ENCODE results near the gene XPNPEP3.

The XPNPEP3 gene

GRCh38 chr22:40928657-40929056, 71.7 kb downstream of the XPNPEP3 start:
- no peaks in the 10 kb centered on the region for H3K4me1 ChIP-seq (ENCODE audit: low read depth, poor library complexity, severe bottlenecking)
- H3K79me2 ChIP-seq (ENCODE audit: insufficient read depth, low read depth), result no peaks in the 10 kb centered on the region
- H3K36me3 ChIP-seq (ENCODE audit: insufficient read depth), result no peaks in the 10 kb centered on the region; the same call in 1 of the 2 replicates
- no peak for TF ChIP-seq CTCF (conservative IDR thresholded peaks at IDR 0.05; ENCODE audit: low read depth, low read length)
- H3K4me2 ChIP-seq, result no peak overlapping the region
- H3K27ac ChIP-seq, result no peak overlapping the region
- H3K9ac ChIP-seq, result no peak overlapping the region
- H2AFZ ChIP-seq (ENCODE audit: low read depth), result no peak overlapping the region
- no peaks in the 10 kb centered on the region for H3K27me3 ChIP-seq (ENCODE audit: insufficient read depth, low read depth)
- H3K4me3 ChIP-seq (IDR thresholded peaks at IDR 0.05; ENCODE audit: insufficient read depth, low read depth, low read length), result no peak overlapping the region
- H4K20me1 ChIP-seq (ENCODE audit: insufficient read depth), result no peaks in the 10 kb centered on the region

- Histone ChIP-seq H3K4me3 (IDR thresholded peaks at IDR 0.05; ENCODE audit: insufficient read depth, low read depth, low read length) (no peak overlapping the region), H3K27ac (no peak overlapping the region), H3K4me1 (ENCODE audit: low read depth, poor library complexity, severe bottlenecking) (no peaks in the 10 kb centered on the region), H2AFZ (ENCODE audit: low read depth) (no peak overlapping the region), H3K36me3 (ENCODE audit: insufficient read depth) (no peaks in the 10 kb centered on the region), H3K27me3 (ENCODE audit: insufficient read depth, low read depth) (no peaks in the 10 kb centered on the region), H4K20me1 (ENCODE audit: insufficient read depth) (no peaks in the 10 kb centered on the region), H3K79me2 (ENCODE audit: insufficient read depth, low read depth) (no peaks in the 10 kb centered on the region), H3K9ac (no peak overlapping the region), H3K4me2 (no peak overlapping the region)
- TF ChIP-seq CTCF (conservative IDR thresholded peaks at IDR 0.05; ENCODE audit: low read depth, low read length), result no peak
Measured at GRCh38 chr22:40932396-40932795, 75.4 kb downstream of the XPNPEP3 start.

- Histone ChIP-seq H3K9ac (no peak overlapping the region), H3K27me3 (ENCODE audit: insufficient read depth, low read depth) (no peaks in the 10 kb centered on the region), H3K4me1 (ENCODE audit: low read depth, poor library complexity, severe bottlenecking) (no peaks in the 10 kb centered on the region), H2AFZ (ENCODE audit: low read depth) (no peak overlapping the region), H3K36me3 (ENCODE audit: insufficient read depth) (no peaks in the 10 kb centered on the region), H3K79me2 (ENCODE audit: insufficient read depth, low read depth) (no peaks in the 10 kb centered on the region), H3K27ac (no peak overlapping the region), H3K4me3 (IDR thresholded peaks at IDR 0.05; ENCODE audit: insufficient read depth, low read depth, low read length) (no peak overlapping the region), H4K20me1 (ENCODE audit: insufficient read depth) (no peaks in the 10 kb centered on the region), H3K4me2 (no peak overlapping the region)
- TF ChIP-seq CTCF (conservative IDR thresholded peaks at IDR 0.05; ENCODE audit: low read depth, low read length), result no peak
Measured at GRCh38 chr22:40939202-40939601, 82.3 kb downstream of the XPNPEP3 start.

GRCh38 chr22:40950962-40951794, 94.2 kb downstream of the XPNPEP3 start, which contains the start of gene RBX1:
TSS of gene RBX1 (plus strand) at chr22:40951378. CDS start at chr22:40951399, 21 bp downstream.
- Histone ChIP-seq H3K4me2 (peak within 1 kb of the TSS; percentile 93), H4K20me1 (ENCODE audit: insufficient read depth) (no peaks in the 10 kb centered on the region), H3K79me2 (ENCODE audit: insufficient read depth, low read depth) (peaks cover 44% of the 10 kb centered on the region), H3K27ac (peak within 1 kb of the TSS; percentile 94), H2AFZ (ENCODE audit: low read depth) (peak within 1 kb of the TSS; percentile 81), H3K4me1 (ENCODE audit: low read depth, poor library complexity, severe bottlenecking) (peaks cover 23% of the 10 kb centered on the region), H3K9ac (peak within 1 kb of the TSS; percentile 82), H3K4me3 (IDR thresholded peaks at IDR 0.05; ENCODE audit: insufficient read depth, low read depth, low read length) (no peak within 1 kb of the TSS), H3K27me3 (ENCODE audit: insufficient read depth, low read depth) (no peaks in the 10 kb centered on the region), H3K36me3 (ENCODE audit: insufficient read depth) (no peaks in the 10 kb centered on the region)
- no peak for TF ChIP-seq CTCF (conservative IDR thresholded peaks at IDR 0.05; ENCODE audit: low read depth, low read length)

Data from KMS-11 (cell line).